Measurements from ENCODE around the gene HPX.

Gene HPX

GRCh38 chr11:6440906-6441358 is at the start of gene HPX:
HPX (minus strand) TSS chr11:6440987; CDS start chr11:6440963, 24 bp downstream.
- DNase-seq: no peak

DNA sequence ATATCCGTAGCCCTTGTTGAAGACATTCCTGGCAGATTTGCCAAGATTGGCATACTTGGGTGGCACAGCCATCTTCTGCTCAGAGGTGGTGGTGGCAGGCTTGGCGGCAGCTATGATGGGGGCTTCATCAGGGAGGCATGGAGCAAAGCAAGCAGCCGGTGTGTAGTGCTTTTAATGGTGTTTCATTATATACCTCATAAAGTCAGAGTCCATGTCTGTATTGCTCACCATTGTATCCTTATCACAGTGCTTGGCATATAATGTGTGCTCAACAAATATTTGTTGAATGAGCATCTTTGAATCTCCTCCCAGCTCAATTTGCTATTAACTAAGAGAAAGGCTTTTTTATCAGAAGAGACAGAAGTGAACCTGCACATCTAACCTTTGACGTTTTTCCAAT is 48.5 kb upstream of the HPX start:
- DNase-seq: no peak

DNA sequence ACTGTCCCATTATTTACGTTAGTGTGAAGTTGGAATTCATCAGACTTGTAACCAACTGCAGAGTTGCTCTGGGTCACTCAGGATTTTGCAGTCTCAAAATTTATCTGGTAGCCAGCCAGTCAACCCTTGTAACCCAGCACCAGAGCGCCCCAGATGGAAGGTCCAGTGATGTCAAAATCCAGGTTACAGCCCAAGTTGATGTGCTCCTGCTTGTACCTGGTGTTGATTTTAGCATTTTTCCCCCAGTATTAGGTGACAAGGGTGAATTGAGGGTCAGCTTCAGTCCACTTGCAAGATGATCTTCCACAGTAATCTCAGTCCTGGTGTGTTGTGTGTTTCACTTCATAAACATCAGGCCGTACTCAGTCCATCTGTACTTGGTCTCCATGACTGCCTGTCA is 48.0 kb upstream of the HPX start:
- no peak for DNase-seq

- no peak for DNase-seq
These were observed 47.6 kb upstream of the HPX start for GRCh38 chr11:6488342-6488741.

- DNase-seq: no peak
These were observed 46.2 kb upstream of the HPX start for GRCh38 chr11:6486938-6487337.

DNA sequence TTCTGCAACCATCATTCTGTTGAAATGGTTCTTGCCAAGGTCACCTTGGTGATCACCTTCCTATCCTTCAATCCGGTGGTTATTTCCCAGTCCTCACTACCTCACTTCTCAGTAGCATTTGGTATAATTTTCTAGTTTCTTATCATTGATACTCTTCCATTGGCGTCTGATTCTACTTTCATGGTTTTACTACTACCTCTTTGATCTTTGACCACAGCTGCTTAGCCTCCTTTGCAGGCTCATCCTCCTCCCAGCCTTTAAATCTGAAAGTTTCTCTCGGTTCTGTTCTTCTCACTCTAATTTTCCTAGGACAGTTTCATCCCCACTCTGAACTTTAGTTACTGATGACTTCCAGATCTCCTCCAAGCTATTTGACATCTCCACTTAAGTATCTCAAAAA is 45.5 kb upstream of the HPX start:
- no peak for DNase-seq

- no peak for DNase-seq
These were observed 44.9 kb upstream of the HPX start for GRCh38 chr11:6485661-6486060.

- no peak for DNase-seq
These were observed 42.2 kb upstream of the HPX start for GRCh38 chr11:6483015-6483414.

DNA sequence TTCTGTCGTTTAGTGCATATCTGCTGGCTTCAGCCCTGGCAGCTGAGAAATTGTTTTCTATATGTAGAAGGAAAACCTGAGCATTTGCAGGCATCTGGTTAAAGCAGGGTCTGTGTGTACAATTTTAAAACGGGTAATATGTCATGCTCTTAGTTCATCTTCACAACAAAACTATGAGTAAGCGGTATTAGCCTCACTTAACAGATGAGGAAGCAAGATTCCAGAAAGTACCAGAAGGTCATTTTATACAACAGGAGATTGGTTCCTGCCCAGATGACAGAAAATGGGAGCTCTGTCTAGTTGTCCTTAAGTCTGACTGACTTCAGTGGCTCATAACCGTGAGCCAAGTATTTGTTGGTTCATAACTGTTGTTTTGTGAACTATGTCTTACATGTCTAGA is 41.7 kb upstream of the HPX start:
- peak; percentile 59 to 74 for DNase-seq

DNA sequence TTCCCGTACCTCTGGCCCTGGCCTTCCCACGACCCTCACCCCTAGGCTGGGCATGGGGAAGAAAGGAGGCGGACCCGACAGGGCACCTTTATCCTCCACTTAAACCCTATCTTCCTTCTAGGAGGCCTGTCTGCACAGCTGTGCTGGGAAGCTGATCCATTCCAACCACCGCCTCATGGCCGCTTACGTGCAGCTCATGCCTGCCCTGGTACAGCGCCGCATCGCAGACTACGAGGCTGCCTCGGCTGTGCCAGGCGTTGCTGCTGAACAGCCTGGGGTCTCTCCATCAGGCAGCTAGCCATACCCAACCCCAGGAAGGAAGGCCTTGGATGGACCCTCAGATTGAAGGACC is 41.1 kb upstream of the HPX start:
- DNase-seq: no peak

GRCh38 chr11:6481012-6481923 is 40.5 kb upstream of the HPX start, which contains the start of the genes ARFIP2 and TIMM10B:
ARFIP2 (minus strand) TSS chr11:6481331; CDS start chr11:6480421, 910 bp downstream.
TIMM10B (plus strand) TSS chr11:6481501; CDS start chr11:6481517, 16 bp downstream.
- peak; percentile 97 to 98 for DNase-seq

- no peak for DNase-seq
These were observed 39.6 kb upstream of the HPX start for GRCh38 chr11:6480299-6480914.

DNA sequence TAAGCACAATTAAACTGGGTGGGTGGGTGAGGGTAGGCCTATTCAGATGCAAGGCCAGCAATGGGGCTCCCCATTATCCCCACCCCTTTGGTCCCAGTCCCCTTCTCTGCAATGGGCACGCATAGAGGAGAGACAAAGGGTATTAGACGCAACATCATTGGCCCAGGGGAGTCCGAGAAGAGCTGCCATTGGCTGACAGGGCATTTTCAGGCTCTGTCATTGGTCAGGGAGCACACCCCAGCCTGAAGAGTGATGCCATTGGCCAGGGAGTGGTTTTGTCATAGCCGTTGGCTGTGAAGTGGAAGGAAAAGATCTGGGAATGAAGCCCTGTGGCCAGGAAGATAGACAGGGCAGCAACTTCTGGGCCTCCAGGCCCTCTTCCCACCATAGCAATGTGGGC is 35.8 kb upstream of the HPX start:
- no peak for DNase-seq

GRCh38 chr11:6475936-6476335 is 35.1 kb upstream of the HPX start:
- DNase-seq: no peak

DNA sequence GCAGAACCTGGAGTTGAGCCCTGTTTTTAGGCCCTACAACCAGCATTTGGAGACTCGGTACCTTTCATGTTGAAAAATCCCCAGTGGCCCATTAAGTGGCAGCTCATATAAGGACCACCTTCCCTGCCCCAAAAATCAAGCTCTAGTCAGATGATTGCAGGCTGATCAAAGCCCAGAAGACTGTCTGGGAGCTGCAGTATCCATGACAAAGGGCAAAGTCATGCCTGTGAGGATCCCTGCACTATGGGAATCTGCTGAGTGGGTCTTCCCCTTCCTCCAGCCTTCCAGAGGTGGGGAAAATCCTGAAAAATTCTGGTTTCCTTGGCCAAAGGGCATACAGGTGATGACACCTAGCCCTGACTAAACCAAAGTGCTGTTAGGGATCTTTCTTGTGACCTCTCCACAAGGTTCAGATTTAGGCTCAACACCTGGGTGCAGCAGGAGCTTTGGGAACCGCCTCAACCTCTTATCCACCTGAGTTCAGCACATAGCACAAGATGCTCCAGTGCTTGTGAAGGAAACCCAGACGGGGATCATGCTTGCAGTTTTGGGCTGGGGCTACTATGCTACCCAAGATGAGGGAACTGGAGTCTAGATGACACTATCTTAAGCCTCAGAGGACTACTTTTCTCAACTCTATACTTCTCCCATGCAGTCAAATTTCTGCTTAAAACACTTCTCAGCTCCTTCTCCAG is 34.2 kb upstream of the HPX start:
- no peak for DNase-seq

GRCh38 chr11:6474413-6474792 is 33.6 kb upstream of the HPX start:
- no peak for DNase-seq

DNA sequence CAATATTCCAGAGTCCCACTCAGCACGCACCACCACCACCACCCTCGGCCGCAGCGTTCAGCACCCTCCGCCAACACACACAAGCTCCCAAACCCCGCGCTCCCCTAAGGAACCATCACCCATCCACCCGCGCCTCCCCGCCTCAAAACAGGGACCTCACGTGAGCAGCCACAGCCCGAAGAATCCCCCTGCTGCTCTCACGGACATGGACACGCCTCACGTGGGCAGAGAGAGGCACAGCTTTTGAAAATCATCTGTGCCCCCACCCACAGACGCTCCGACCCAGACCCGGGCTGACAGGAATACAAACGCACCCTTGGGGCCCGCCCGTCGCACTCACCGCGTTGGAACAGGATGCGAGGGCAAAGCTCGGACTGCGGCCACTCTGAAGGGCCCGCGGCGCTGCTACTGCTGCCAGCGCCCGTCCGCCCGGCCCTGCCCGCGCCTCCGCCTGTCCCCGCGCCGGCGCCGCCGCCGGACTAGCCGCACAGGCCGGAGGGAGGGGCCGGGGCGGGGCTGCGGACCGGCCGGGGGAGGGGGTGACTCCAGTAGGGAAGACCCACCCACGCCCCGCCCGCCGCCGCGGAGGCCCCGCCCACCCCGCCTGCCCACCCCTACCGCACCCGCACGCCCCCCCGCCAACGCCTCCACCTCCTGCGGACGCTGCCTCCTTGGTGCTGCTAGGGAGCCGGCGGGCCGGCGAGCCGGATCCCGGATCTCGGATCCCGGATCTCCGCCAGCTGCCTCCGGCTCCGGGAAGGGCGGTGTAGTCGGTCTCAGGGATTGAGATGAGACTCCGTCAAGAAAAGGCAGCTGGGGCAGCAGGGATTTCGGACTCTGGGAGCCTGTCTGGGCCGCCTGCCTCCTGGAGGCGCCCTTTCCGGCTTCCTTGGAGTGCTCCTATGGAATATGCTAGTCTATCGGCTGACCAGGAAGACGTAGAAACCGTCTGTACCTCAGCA is 32.9 kb upstream of the HPX start, which contains the start of gene TRIM3:
TRIM3 (minus strand) TSS at position 491 of the 962 bp plus-strand sequence. CDS start 8,246 bp downstream, outside the sequence.
- DNase-seq: peak; percentile 48 to 64

- no peak for DNase-seq
These were observed 32.1 kb upstream of the HPX start for GRCh38 chr11:6472934-6473333.

DNA sequence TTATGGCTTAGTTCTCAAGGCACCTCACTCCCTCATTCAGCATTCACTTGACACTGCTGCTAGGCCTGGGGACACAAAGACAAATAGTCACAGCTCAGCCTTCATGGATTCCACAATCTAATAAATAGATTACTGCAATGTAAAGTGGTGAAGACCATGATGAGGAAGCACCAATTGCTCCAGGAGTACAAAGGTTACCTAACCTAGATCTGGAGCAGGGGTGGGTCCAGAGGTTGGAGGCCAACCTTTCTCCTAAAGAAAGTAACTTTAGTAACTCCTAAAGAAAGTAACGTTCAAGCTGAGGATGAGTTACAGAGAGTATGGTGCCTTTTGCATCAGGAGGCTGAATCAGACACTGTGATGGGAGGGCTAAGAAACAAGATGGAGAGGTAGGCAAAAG is 28.8 kb upstream of the HPX start:
- DNase-seq: no peak

GRCh38 chr11:6468712-6469495 is 28.1 kb upstream of the HPX start:
- peak; percentile 72 to 81 for DNase-seq

DNA sequence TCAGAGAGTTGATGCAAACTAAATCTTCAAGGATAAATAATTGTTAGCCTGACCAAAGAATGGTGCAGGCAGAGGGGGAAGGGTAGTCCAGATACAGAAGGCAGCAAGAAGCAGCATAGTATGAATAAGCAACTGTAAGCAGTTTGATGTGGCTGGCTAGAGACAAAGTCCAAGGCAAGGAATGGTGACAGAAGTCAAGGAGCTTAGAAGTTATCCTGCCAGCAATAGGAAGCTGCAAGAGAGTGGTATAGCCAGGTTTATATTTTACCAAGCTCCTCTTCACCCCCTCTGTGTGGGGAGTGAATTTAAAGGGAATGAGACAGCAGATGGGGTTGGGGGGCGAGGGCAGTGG is 18.3 kb upstream of the HPX start:
- no peak for DNase-seq

Data from inflammatory macrophage treated with lipopolysaccharide for 1 hour (primary cell).